Esophagus squamous epithelium (tissue), 4 donors: Measurements from ENCODE around the gene EIF3A.

Experiments used
- CTCF ChIP-seq, 6 experiments: fragments of 450-650 bp in 4 of 6; fragments of 200-600 bp in 2 of 6; sonication (generic) in 2 of 6; IDR thresholded peaks; one replicate each; pipeline ENCODE4 v1.5.1; 2016 to 2019; ENCODE audit warnings: antibody characterized with exemption in 6 of 6, mild to moderate bottlenecking in 4 of 6, moderate library complexity in 4 of 6
- POLR2A ChIP-seq, 4 donors: fragments of 450-650 bp; IDR thresholded peaks; one replicate each; pipeline ENCODE4 v1.6.1; 2017; ENCODE audit warnings: antibody characterized with exemption in 4 of 4, mild to moderate bottlenecking in 4 of 4, moderate library complexity in 3 of 4

GRCh38 chr10:119045561-119045960 is 35.1 kb downstream of the EIF3A start:
- TF ChIP-seq CTCF (IDR thresholded peaks at IDR 0.05): no peak
- TF ChIP-seq POLR2A (IDR thresholded peaks at IDR 0.05): no peak
